Mesothelial cell of epicardium (in vitro differentiated cells): ENCODE data around the gene NWD2. TPM values are rescaled to one million over a fixed set of nuclear protein-coding genes. Genes with fewer than 3 reads are reported as not detected.

Experiments used
- DNase-seq, 2 experiments: peaks; one replicate each; pipeline ENCODE4 v3.0.0; 2021; ENCODE audit warnings: low spot score in 2 of 2; ENCODE audit not compliant: unreplicated experiment in 2 of 2
- H3K27ac Mint-ChIP-seq: 2 replicates; pipeline ENCODE4 v1.8.0; 2021; ENCODE audit warnings: mixed read lengths
- H3K27me3 Mint-ChIP-seq: 2 replicates; pipeline ENCODE4 v1.8.0; 2021; ENCODE audit warnings: low read depth, mixed read lengths
- H3K36me3 Mint-ChIP-seq: 2 replicates; pipeline ENCODE4 v1.8.0; 2021; ENCODE audit warnings: mixed read lengths
- H3K4me1 Mint-ChIP-seq: 2 replicates; pipeline ENCODE4 v1.8.0; 2021; ENCODE audit warnings: mixed read lengths
- H3K4me3 Mint-ChIP-seq: 2 replicates; pipeline ENCODE4 v1.8.0; 2021; ENCODE audit warnings: mild to moderate bottlenecking, moderate library complexity, mixed read lengths
- H3K9me3 Mint-ChIP-seq: 2 replicates; pipeline ENCODE4 v1.8.0; 2021; ENCODE audit warnings: mixed read lengths
- total RNA-seq: library from RNA; stranded (reverse); gene quantifications from 3 replicates; pipeline ENCODE4 v1.2.1, GENCODE V29; 2021
- TF ChIP-seq, protein P1 (sequence below): fragments of 200-600 bp; sonication (generic); IDR thresholded peaks from one replicate; pipeline ENCODE4 v1.5.0; 2021; ENCODE audit warnings: antibody characterized with exemption; ENCODE audit not compliant: unreplicated experiment

NWD2 gene
- total RNA-seq, 1 donor from 2014 or later, result 0.02 TPM

DNA sequence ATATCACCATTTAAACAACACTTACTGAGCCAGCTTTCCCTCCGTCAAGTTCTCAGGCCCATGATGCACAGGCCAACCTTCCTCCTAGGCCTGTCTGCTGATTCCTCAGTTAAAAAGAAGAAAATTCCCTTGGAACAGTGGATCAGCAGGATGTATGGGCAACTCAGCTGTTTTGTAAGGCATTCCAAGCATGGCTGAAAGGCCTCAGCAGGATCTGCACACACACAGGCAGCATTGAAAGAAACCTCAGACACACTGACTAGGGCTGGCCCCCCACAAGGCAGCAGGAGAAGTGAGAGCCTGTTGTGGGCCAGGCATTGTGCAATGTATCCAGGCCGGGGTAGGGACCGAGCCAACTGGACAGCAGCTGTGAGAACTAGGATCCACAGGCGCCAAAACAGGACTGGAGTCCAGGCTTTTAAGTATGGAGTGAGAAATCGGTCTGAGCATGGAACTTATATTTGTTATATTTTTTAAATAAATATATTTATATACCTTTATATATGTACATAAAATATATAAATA lies 171.4 kb downstream of the NWD2 start:
- Mint-ChIP-seq H3K4me1 (peaks cover 4% of the 10 kb centered on the region), H3K27ac (no peak overlapping the region), H3K9me3 (peaks cover 24% of the 10 kb centered on the region), H3K4me3 (no peak overlapping the region), H3K36me3 (no peaks in the 10 kb centered on the region), H3K27me3 (peaks cover 4% of the 10 kb centered on the region)
- TF ChIP-seq, protein P1, sequence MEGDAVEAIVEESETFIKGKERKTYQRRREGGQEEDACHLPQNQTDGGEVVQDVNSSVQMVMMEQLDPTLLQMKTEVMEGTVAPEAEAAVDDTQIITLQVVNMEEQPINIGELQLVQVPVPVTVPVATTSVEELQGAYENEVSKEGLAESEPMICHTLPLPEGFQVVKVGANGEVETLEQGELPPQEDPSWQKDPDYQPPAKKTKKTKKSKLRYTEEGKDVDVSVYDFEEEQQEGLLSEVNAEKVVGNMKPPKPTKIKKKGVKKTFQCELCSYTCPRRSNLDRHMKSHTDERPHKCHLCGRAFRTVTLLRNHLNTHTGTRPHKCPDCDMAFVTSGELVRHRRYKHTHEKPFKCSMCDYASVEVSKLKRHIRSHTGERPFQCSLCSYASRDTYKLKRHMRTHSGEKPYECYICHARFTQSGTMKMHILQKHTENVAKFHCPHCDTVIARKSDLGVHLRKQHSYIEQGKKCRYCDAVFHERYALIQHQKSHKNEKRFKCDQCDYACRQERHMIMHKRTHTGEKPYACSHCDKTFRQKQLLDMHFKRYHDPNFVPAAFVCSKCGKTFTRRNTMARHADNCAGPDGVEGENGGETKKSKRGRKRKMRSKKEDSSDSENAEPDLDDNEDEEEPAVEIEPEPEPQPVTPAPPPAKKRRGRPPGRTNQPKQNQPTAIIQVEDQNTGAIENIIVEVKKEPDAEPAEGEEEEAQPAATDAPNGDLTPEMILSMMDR, result no peak
- no peak for DNase-seq

- Mint-ChIP-seq H3K27ac (no peak overlapping the region), H3K27me3 (peaks cover 7% of the 10 kb centered on the region), H3K4me1 (no peaks in the 10 kb centered on the region), H3K36me3 (no peaks in the 10 kb centered on the region), H3K4me3 (no peak overlapping the region), H3K9me3 (peaks cover 9% of the 10 kb centered on the region)
- TF ChIP-seq, protein P1, result no peak
- no peak for DNase-seq
These were observed 177.1 kb downstream of the NWD2 start for GRCh38 chr4:37421614-37422013.

DNA sequence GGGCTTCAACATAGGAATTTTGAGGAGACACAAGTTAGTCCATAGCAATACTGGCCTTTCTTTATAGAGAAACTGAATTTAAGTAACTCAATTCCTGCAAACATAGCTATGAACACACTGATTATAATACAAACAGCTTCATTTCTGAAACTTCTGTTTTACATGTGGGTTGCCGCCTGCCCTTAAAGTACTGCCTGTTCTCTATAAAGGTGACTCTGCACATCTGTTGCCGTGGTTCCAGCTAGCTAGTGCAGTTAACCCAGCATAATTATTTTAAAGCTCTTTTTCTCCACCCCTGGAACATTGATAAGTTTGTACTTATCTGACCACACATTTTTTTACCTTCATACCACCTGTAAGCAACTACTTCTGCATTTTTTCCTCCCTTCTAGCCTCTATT lies 177.6 kb downstream of the NWD2 start:
- Mint-ChIP-seq H3K4me1 (no peaks in the 10 kb centered on the region), H3K4me3 (no peak overlapping the region), H3K27me3 (peaks cover 9% of the 10 kb centered on the region), H3K9me3 (peaks cover 9% of the 10 kb centered on the region), H3K27ac (no peak overlapping the region), H3K36me3 (no peaks in the 10 kb centered on the region)
- TF ChIP-seq, protein P1, result no peak
- DNase-seq, result no peak

DNA sequence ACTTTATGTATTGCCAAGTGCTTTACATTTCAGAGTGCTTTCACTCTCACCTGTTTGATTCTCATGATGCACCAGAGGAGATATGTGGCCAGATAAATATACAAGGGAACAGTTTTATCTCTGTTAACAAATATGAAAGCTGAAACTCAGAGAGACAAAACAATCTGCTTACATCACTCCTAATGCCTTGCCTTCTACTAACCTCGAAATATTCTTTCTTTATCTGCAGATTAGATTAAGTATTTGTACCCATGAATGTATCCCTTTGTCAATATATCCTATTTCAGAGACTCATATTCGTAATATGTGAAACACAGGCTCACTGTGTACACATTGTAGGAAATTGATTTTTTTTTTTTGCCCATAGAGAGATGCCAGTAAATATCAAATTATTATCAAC lies 178.1 kb downstream of the NWD2 start:
- H3K4me3 Mint-ChIP-seq, result no peak overlapping the region
- DNase-seq, result no peak
- TF ChIP-seq, protein P1, result no peak
- no peaks in the 10 kb centered on the region for H3K36me3 Mint-ChIP-seq
- H3K27me3 Mint-ChIP-seq, result peaks cover 9% of the 10 kb centered on the region
- H3K9me3 Mint-ChIP-seq, result peaks cover 9% of the 10 kb centered on the region
- H3K4me1 Mint-ChIP-seq, result no peaks in the 10 kb centered on the region
- H3K27ac Mint-ChIP-seq, result no peak overlapping the region

- Mint-ChIP-seq H3K4me1 (peaks cover 3% of the 10 kb centered on the region), H3K27me3 (peaks cover 9% of the 10 kb centered on the region), H3K4me3 (no peak overlapping the region), H3K9me3 (peaks cover 9% of the 10 kb centered on the region), H3K36me3 (no peaks in the 10 kb centered on the region), H3K27ac (no peak overlapping the region)
- TF ChIP-seq, protein P1, result no peak
- no peak for DNase-seq
These were observed 178.8 kb downstream of the NWD2 start for GRCh38 chr4:37423310-37423709.

- no peak overlapping the region for H3K4me3 Mint-ChIP-seq
- peaks cover 9% of the 10 kb centered on the region for H3K27me3 Mint-ChIP-seq
- TF ChIP-seq, protein P1, result no peak
- H3K27ac Mint-ChIP-seq, result no peak overlapping the region
- DNase-seq, result no peak
- H3K36me3 Mint-ChIP-seq, result no peaks in the 10 kb centered on the region
- peaks cover 3% of the 10 kb centered on the region for H3K4me1 Mint-ChIP-seq
- H3K9me3 Mint-ChIP-seq, result no peaks in the 10 kb centered on the region
These were observed 180.2 kb downstream of the NWD2 start for GRCh38 chr4:37424753-37425152.
